H9 (cell line): ENCODE data around the gene MYO18A. TPM values are rescaled to one million over a fixed set of nuclear protein-coding genes. Genes with fewer than 3 reads are reported as not detected.

Source experiments
- DNase-seq: peaks from one replicate; pipeline ENCODE4 v3.0.0-alpha.2; 2017
- H2AFZ ChIP-seq: one replicate; pipeline ENCODE4 v1.6.1; 2013; ENCODE audit warnings: mild to moderate bottlenecking, low read length, control low read depth, moderate library complexity
- H2AK5ac ChIP-seq: 2 replicates; pipeline ENCODE4 v1.6.1; 2013; ENCODE audit warnings: low read length, control low read depth, mixed read lengths; ENCODE audit not compliant: insufficient read length
- H2BK120ac ChIP-seq: one replicate; pipeline ENCODE4 v1.6.1; 2013; ENCODE audit warnings: low read depth, mild to moderate bottlenecking, low read length, control low read depth, inconsistent platforms; ENCODE audit not compliant: poor library complexity, severe bottlenecking
- H2BK12ac ChIP-seq: 2 replicates; pipeline ENCODE4 v1.6.1; 2013; ENCODE audit warnings: low read length, control low read depth, mixed read lengths, low read depth; ENCODE audit not compliant: insufficient read length
- H2BK15ac ChIP-seq: 2 replicates; pipeline ENCODE4 v1.6.1; 2013; ENCODE audit warnings: low read depth, low read length, control low read depth
- H2BK20ac ChIP-seq: one replicate; pipeline ENCODE4 v1.6.1; 2013; ENCODE audit warnings: low read depth, mild to moderate bottlenecking, low read length, control low read depth, inconsistent platforms; ENCODE audit not compliant: poor library complexity, severe bottlenecking
- H2BK5ac ChIP-seq: 2 replicates; pipeline ENCODE4 v1.6.1; 2013; ENCODE audit warnings: low read length, control low read depth, mixed read lengths; ENCODE audit not compliant: insufficient read length
- H3K14ac ChIP-seq: 2 replicates; pipeline ENCODE4 v1.6.1; 2013; ENCODE audit warnings: low read length, control low read depth; ENCODE audit not compliant: insufficient read depth
- H3K18ac ChIP-seq: 2 replicates; pipeline ENCODE4 v1.6.1; 2013; ENCODE audit warnings: low read depth, mild to moderate bottlenecking, mixed read lengths, low read length, control low read depth; ENCODE audit not compliant: insufficient read length
- H3K23ac ChIP-seq: 2 replicates; pipeline ENCODE4 v1.6.1; 2013; ENCODE audit warnings: low read length, control low read depth, mixed read lengths, low read depth; ENCODE audit not compliant: insufficient read length
- H3K23me2 ChIP-seq: 2 replicates; pipeline ENCODE4 v1.6.1; 2013; ENCODE audit warnings: low read depth, mild to moderate bottlenecking, mixed read lengths, low read length, control low read depth; ENCODE audit not compliant: insufficient read length, poor library complexity, severe bottlenecking
- H3K27ac ChIP-seq: 2 replicates; pipeline ENCODE4 v1.5.1; 2013; ENCODE audit warnings: low read length, control low read depth, mixed read lengths, low read depth; ENCODE audit not compliant: insufficient read length
- H3K27me3 ChIP-seq: 2 replicates; pipeline ENCODE4 v1.6.1; 2013; ENCODE audit warnings: low read length, control low read depth, inconsistent platforms; ENCODE audit not compliant: insufficient read depth
- H3K4ac ChIP-seq: 2 replicates; pipeline ENCODE4 v1.6.1; 2013; ENCODE audit warnings: low read depth, mild to moderate bottlenecking, control low read depth, inconsistent platforms, low read length, moderate library complexity
- H3K4me1 ChIP-seq: 2 replicates; pipeline ENCODE4 v1.6.1; 2013; ENCODE audit warnings: low read length, control low read depth, inconsistent platforms; ENCODE audit not compliant: insufficient read depth
- H3K4me2 ChIP-seq: 2 replicates; pipeline ENCODE4 v1.6.1; 2013; ENCODE audit warnings: low read length, control low read depth, mixed read lengths; ENCODE audit not compliant: insufficient read length, insufficient read depth
- H3K56ac ChIP-seq: 2 replicates; pipeline ENCODE4 v1.6.1; 2013; ENCODE audit warnings: low read depth, mild to moderate bottlenecking, mixed read lengths, low read length, control low read depth; ENCODE audit not compliant: insufficient read length
- H3K79me1 ChIP-seq: 2 replicates; pipeline ENCODE4 v1.6.1; 2013; ENCODE audit warnings: low read depth, mild to moderate bottlenecking, moderate library complexity, low read length, control low read depth, inconsistent platforms; ENCODE audit not compliant: insufficient read depth, poor library complexity, severe bottlenecking
- H3K79me2 ChIP-seq: 2 replicates; pipeline ENCODE4 v1.6.1; 2013; ENCODE audit warnings: low read length, control low read depth, inconsistent platforms; ENCODE audit not compliant: insufficient read depth
- H3K9ac ChIP-seq: 2 replicates; pipeline ENCODE4 v1.6.1; 2013; ENCODE audit warnings: low read length, control low read depth, mixed read lengths; ENCODE audit not compliant: insufficient read length; ENCODE audit errors: extremely low read depth
- H3K9me3 ChIP-seq: one replicate; pipeline ENCODE4 v1.6.1; 2013; ENCODE audit warnings: low read depth, low read length, inconsistent platforms; ENCODE audit not compliant: control insufficient read depth
- H3T11ph ChIP-seq: one replicate; pipeline ENCODE4 v1.6.1; 2013; ENCODE audit warnings: mild to moderate bottlenecking, low read length, control low read depth, inconsistent platforms
- H4K20me1 ChIP-seq: one replicate; pipeline ENCODE4 v1.6.1; 2013; ENCODE audit not compliant: control insufficient read depth, insufficient read length, insufficient read depth
- H4K5ac ChIP-seq: 2 replicates; pipeline ENCODE4 v1.6.1; 2013; ENCODE audit warnings: low read depth, mild to moderate bottlenecking, mixed read lengths, low read length, control low read depth; ENCODE audit not compliant: insufficient read length
- H4K8ac ChIP-seq: replicated peaks from 2 replicates; pipeline ENCODE4 v1.6.1; 2013; ENCODE audit warnings: low read length, control low read depth, mixed read lengths, low read depth; ENCODE audit not compliant: insufficient read length
- H4K91ac ChIP-seq: 2 replicates; pipeline ENCODE4 v1.6.1; 2013; ENCODE audit warnings: low read depth, mild to moderate bottlenecking, moderate library complexity, mixed read lengths, low read length, control low read depth; ENCODE audit not compliant: insufficient read length
- H3K27ac Mint-ChIP-seq, 3 experiments: 2 replicates in 2 of 3; 3 replicates in 1 of 3; pipeline ENCODE4 v1.8.0; 2020 to 2021; ENCODE audit warnings: mixed read lengths in 3 of 3, mild to moderate bottlenecking in 1 of 3, moderate library complexity in 1 of 3
- H3K27me3 Mint-ChIP-seq: 2 replicates; pipeline ENCODE4 v1.8.0; 2021; ENCODE audit warnings: low read depth, mild to moderate bottlenecking, moderate library complexity, mixed read lengths
- H3K36me3 Mint-ChIP-seq, 3 experiments: 2 replicates in 2 of 3; 3 replicates in 1 of 3; pipeline ENCODE4 v1.8.0; 2020 to 2021; ENCODE audit warnings: low read depth in 3 of 3, mixed read lengths in 3 of 3; ENCODE audit not compliant: insufficient read depth in 1 of 3
- H3K4me1 Mint-ChIP-seq, 2 experiments: 2 replicates each; pipeline ENCODE4 v1.8.0; 2020; ENCODE audit warnings: mixed read lengths in 2 of 2
- H3K4me3 Mint-ChIP-seq, 2 experiments: 2 replicates in 1 of 2; 3 replicates in 1 of 2; pipeline ENCODE4 v1.8.0; 2020 to 2021; ENCODE audit warnings: mild to moderate bottlenecking in 2 of 2, mixed read lengths in 2 of 2, moderate library complexity in 1 of 2
- H3K9me3 Mint-ChIP-seq, 2 experiments: 2 replicates in 1 of 2; 3 replicates in 1 of 2; pipeline ENCODE4 v1.8.0; 2020; ENCODE audit warnings: mild to moderate bottlenecking in 2 of 2, mixed read lengths in 2 of 2, moderate library complexity in 1 of 2
- WGBS: extraction: QIAGEN DNeasy Blood & Tissue Kit; methylation state at CpG from one replicate; pipeline ENCODE4 v1.1.7; 2013; ENCODE audit warnings: missing lambda C conversion rate, low lambda C conversion rate, mixed read lengths; ENCODE audit not compliant: insufficient read length; ENCODE audit errors: extremely low coverage; 5-methylcytosine and 5-hydroxymethylcytosine counted together
- total RNA-seq: library from RNA; stranded (reverse); gene quantifications from 2 replicates; pipeline ENCODE4 v1.2.1, GENCODE V29; 2021
- TF ChIP-seq, protein P1 (sequence below): fragments of 200-600 bp; sonication (generic); conservative IDR thresholded peaks from 3 replicates; pipeline ENCODE4 v1.8.0; 2021; ENCODE audit warnings: antibody characterized with exemption, mild to moderate bottlenecking

Gene MYO18A
- total RNA-seq, 1 experiment from 2014 or later: 21.6 TPM

- no peak overlapping the region for H2AFZ ChIP-seq
- H3K23me2 ChIP-seq: no peaks in the 10 kb centered on the region
- H3K79me1 ChIP-seq: no peaks in the 10 kb centered on the region
- H3K27me3 ChIP-seq: no peaks in the 10 kb centered on the region; the same call in 1 of the 2 replicates
- Mint-ChIP-seq H3K9me3 (no peaks in the 10 kb centered on the region), H3K27me3 (peaks cover 3% of the 10 kb centered on the region), H3K27ac (no peak overlapping the region), H3K4me1 (no peaks in the 10 kb centered on the region), H3K36me3 (no peaks in the 10 kb centered on the region), H3K4me3 (no peak overlapping the region)
- no peak overlapping the region for H4K91ac ChIP-seq
- H4K20me1 ChIP-seq: no peaks in the 10 kb centered on the region
- H3T11ph ChIP-seq: no peak overlapping the region
- no peak overlapping the region for H2BK15ac ChIP-seq
- WGBS: no CpG with 5 or more reads among the region's 2 CpGs
- no peak overlapping the region for H4K8ac ChIP-seq
- no peaks in the 10 kb centered on the region for H3K79me2 ChIP-seq
- DNase-seq: no peak
- H2BK5ac ChIP-seq: no peak overlapping the region
- no peak overlapping the region for H3K9ac ChIP-seq
- H3K56ac ChIP-seq: no peak overlapping the region
- H2AK5ac ChIP-seq: no peak overlapping the region
- no peak overlapping the region for H3K4me2 ChIP-seq
- no peak overlapping the region for H3K23ac ChIP-seq
- no peak overlapping the region for H2BK20ac ChIP-seq
- TF ChIP-seq, protein P1, sequence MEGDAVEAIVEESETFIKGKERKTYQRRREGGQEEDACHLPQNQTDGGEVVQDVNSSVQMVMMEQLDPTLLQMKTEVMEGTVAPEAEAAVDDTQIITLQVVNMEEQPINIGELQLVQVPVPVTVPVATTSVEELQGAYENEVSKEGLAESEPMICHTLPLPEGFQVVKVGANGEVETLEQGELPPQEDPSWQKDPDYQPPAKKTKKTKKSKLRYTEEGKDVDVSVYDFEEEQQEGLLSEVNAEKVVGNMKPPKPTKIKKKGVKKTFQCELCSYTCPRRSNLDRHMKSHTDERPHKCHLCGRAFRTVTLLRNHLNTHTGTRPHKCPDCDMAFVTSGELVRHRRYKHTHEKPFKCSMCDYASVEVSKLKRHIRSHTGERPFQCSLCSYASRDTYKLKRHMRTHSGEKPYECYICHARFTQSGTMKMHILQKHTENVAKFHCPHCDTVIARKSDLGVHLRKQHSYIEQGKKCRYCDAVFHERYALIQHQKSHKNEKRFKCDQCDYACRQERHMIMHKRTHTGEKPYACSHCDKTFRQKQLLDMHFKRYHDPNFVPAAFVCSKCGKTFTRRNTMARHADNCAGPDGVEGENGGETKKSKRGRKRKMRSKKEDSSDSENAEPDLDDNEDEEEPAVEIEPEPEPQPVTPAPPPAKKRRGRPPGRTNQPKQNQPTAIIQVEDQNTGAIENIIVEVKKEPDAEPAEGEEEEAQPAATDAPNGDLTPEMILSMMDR: no peak
- H3K9me3 ChIP-seq: no peaks in the 10 kb centered on the region
- H3K4me1 ChIP-seq: no peaks in the 10 kb centered on the region
- H3K18ac ChIP-seq: no peak overlapping the region
- H2BK120ac ChIP-seq: no peak overlapping the region
- H3K4ac ChIP-seq: no peak overlapping the region
- no peak overlapping the region for H2BK12ac ChIP-seq
- H3K27ac ChIP-seq: no peak overlapping the region
- no peak overlapping the region for H4K5ac ChIP-seq
- no peak overlapping the region for H3K14ac ChIP-seq
Measured at GRCh38 chr17:29189355-29189754, 9.2 kb upstream of the MYO18A start.
